ENCODE measurements around the gene LSM10.

LSM10 gene

GRCh38 chr1:36349839-36350238 lies 47.9 kb downstream of the LSM10 start:
- DNase-seq (ENCODE audit: low read depth): no peak
- TF ChIP-seq, protein P1, sequence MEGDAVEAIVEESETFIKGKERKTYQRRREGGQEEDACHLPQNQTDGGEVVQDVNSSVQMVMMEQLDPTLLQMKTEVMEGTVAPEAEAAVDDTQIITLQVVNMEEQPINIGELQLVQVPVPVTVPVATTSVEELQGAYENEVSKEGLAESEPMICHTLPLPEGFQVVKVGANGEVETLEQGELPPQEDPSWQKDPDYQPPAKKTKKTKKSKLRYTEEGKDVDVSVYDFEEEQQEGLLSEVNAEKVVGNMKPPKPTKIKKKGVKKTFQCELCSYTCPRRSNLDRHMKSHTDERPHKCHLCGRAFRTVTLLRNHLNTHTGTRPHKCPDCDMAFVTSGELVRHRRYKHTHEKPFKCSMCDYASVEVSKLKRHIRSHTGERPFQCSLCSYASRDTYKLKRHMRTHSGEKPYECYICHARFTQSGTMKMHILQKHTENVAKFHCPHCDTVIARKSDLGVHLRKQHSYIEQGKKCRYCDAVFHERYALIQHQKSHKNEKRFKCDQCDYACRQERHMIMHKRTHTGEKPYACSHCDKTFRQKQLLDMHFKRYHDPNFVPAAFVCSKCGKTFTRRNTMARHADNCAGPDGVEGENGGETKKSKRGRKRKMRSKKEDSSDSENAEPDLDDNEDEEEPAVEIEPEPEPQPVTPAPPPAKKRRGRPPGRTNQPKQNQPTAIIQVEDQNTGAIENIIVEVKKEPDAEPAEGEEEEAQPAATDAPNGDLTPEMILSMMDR (IDR thresholded peaks at IDR 0.05; ENCODE audit: low read depth, low read length, missing control alignments): no peak
- no peak overlapping the region for H3K4me3 ChIP-seq (ENCODE audit: low read depth, low read length)

DNA sequence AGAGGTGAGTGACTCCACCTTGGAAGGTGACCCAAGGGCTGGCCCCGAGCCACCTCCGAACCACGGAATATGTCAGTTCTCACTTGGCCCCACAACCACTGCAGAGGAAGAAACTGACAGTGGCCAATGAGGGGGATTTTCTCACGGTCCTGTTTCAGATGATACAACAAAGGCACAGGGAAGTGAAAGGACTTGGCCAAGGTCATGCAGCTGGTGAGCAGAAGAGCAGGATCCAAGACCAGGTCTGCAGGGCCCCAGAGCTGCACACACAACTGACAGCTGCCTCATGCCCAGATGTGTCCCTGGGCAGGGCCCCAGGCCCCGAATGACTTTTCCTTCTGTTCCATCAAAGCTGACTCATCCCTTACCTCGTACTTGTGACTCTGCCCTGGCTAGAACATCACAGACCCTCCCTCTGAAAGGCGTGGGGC lies 48.5 kb downstream of the LSM10 start:
- DNase-seq (ENCODE audit: low read depth): peak; percentile 88
- TF ChIP-seq, protein P1 (IDR thresholded peaks at IDR 0.05; ENCODE audit: low read depth, low read length, missing control alignments): no peak
- H3K4me3 ChIP-seq (ENCODE audit: low read depth, low read length): no peak overlapping the region

GRCh38 chr1:36346741-36347370 lies 50.9 kb downstream of the LSM10 start:
- TF ChIP-seq, protein P1 (IDR thresholded peaks at IDR 0.05; ENCODE audit: low read depth, low read length, missing control alignments): no peak
- H3K4me3 ChIP-seq (ENCODE audit: low read depth, low read length): no peak overlapping the region
- no peak for DNase-seq (ENCODE audit: low read depth)

GRCh38 chr1:36345353-36345752 lies 52.4 kb downstream of the LSM10 start:
- DNase-seq (ENCODE audit: low read depth): no peak

DNA sequence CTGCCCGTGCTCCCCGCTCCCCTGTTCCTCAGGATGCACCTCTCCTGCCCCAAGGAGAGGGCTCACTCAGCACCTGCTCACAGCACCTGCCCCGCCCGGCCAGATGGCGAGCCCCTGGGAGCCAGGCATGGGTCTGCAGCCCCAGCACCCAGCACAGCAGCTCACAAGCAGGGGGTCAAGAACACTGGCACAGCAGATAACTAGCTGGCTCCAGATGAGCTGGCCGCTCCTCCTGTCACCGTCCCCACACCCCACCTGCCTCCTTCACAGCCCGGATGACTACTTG lies 53.4 kb downstream of the LSM10 start:
- TF ChIP-seq, protein P1 (IDR thresholded peaks at IDR 0.05; ENCODE audit: low read depth, low read length, missing control alignments): no peak
- no peak overlapping the region for H3K4me3 ChIP-seq (ENCODE audit: low read depth, low read length)
- DNase-seq (ENCODE audit: low read depth): no peak

More at GRCh38 chr1:36345353-36345752, 52.4 kb downstream of the LSM10 start:
- TF ChIP-seq, protein P1 (IDR thresholded peaks at IDR 0.05; ENCODE audit: low read depth, low read length, missing control alignments): no peak
- H3K4me3 ChIP-seq (ENCODE audit: low read depth, low read length): no peak overlapping the region

DNA sequence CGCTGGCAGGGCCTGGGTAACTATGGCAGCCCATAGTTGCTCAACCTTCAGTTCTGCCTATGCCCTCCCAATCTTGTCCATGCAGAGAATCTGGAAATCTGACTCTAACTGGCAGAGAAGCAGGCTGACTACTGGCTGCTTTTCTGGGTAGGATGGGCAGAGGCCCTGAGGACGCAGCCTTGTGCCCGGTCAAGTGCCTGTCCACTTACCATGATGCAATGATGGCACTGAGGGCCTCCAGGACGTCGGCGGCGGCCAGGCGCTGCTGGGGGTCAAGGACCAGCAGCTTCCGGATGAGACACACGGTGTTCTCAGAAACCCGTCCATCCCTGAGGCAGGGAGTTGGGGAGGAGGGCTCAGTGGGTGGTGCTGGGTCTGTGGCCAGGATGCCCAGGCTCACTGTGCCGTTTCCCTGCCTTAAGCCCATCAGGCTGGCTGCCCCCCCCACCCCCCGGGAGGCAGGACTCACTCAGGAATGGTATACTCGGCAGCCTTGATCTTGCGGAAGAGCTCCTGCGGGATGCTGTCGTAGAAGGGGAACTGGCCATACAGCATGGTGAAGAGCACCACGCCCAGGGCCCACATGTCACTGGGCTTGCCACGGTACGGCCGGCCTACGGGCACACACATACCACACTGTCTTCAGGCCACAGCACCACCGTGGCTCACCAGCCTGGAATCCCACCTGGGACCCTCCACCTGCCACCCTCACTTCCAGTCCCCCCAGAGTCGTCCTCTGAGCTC lies 53.9 kb downstream of the LSM10 start:
- TF ChIP-seq, protein P1 (IDR thresholded peaks at IDR 0.05; ENCODE audit: low read depth, low read length, missing control alignments): no peak
- H3K4me3 ChIP-seq (ENCODE audit: low read depth, low read length): no peak overlapping the region
- no peak for DNase-seq (ENCODE audit: low read depth)
